GM18909 (cell line): ENCODE results near the gene CHEK2.
"Not testable (repeated sequence)": the region's sequence is repeated elsewhere in the genome, so short reads cannot be mapped to it uniquely, and the experiment has no call there.

Experiments used
- ATAC-seq: cut with Tn5 transposase; IDR thresholded peaks from one replicate; pipeline ENCODE4 v1.9.1; 2021; ENCODE audit warnings: mild to moderate bottlenecking; ENCODE audit not compliant: unreplicated experiment, poor library complexity

CHEK2 gene

GRCh38 chr22:28741785-28742561 lies at the start of gene CHEK2, which contains the start of gene HSCB:
Gene CHEK2 (minus strand): TSS chr22:28741820. CDS start chr22:28734721, 7,099 bp downstream.
Gene HSCB (plus strand): TSS chr22:28742039. CDS start chr22:28742096, 57 bp downstream.
- peak; percentile 91 for ATAC-seq

DNA sequence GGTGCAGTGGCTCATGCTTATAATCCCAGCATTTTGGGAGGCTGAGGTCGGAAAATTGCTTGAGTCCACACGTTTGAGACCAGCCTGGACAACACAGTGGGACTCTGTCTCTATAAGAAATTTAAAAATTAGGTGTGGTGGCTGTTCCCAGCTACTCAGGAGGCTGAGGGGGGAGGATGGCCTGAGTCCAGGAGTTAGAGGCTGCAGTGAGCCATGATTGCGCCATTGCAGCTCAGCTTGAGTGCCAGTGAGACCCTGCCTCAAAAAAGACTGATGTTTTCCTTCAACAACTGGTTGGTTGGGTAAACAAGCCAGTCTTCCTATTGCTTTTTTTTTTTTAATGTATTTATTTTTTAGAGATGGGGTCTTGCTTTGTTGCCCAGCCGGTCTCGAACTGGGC lies 49.5 kb upstream of the CHEK2 start:
- ATAC-seq, result no peak

DNA sequence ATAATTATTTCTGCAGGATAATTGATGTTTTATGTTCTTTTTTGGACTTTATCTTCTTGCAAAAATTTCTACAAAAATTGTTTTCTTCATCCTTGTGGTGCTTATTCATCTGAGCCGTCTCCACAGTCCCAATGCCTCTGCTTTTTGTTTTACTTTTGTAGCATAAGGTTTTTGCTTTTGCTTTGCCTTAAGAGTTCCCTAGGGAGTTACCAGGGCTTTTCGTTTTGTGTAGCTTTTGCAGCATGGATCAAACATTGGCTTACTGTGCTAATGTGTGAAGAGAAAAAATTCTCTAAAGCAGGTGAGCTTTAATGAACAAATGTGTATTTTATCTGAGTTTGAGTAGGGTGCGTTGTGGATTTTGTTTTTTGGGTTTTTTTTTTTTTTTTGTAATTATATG lies 47.0 kb upstream of the CHEK2 start:
- ATAC-seq, result no peak

DNA sequence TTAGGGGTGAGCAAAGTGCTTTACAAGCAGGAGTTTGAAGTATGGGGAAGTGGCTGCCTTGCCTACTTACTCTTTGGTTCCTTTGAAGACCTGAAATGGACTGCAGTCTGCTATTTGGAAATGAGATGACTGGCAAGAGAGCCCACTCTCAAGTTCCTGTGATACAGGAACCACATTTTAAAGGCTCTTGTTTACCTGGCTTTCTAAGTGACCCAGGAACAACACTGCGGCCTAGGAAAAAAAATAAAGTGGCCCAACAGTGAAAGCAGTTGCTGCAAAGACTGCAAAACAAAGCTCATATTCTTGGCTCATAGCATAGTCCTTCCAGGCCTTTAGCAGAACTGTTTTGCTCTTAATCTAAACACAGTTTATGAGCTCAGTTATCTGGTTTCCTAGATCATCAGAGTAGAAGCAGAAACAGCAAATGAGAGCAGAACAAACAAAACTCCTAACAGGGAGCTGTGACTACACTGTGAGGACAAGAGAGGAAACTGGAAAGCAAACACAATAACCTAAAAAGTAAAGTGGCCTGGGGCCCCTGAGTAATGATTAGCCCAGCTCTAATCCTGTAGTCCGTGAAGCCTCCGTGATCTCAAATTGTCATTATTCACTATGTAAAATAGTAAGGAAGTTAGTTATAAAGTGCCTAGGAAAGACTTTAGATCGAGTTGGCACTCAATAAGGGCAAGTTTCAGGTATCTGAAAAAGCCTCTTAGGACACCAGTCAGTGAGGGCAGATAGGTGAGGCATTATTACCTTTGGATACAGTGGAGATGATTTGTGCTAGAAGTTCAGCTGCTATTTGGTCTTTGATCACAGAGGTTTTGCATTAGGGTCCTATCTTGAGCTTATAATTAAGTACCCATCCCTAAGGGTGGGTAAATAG lies 42.4 kb upstream of the CHEK2 start:
- no peak for ATAC-seq

DNA sequence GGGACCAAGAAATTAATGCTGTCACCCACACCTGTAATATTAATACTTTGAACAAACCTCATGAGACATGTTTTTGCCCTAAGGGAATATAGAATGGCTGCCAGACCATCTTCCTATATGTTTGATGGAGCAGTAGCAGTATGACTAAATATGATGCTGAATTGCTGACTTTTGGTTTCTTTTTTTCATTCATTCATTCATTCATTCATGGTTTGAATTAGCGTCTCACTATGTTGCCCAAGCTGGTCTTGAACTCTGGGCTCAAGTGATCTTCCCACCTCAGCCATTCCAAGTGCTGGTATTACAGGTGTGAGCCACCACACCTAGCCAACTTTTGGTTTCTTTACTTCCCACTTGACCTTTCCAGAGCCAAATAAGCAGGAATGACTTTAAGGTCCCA lies 38.7 kb upstream of the CHEK2 start:
- no peak for ATAC-seq

DNA sequence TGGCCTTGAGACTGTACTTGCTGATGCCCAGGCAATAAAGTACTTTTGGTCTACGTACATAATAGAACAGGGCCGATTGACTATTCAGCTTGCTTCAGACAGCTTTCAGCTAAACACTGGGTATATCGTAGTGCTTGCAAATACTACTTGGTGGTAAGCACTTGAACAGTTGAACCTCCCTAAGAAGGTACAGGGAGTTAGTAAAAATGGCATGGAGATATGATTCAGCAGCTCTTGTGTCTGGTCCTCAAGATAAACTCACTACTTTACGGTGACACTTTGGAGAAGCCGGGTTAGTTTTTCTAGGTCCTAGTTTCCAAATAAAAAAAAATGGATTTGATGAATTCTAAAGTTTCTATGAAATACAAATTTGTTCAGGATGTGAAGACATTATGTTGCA lies 38.2 kb upstream of the CHEK2 start:
- ATAC-seq, result no peak

GRCh38 chr22:28774378-28774777 lies 32.8 kb upstream of the CHEK2 start:
- ATAC-seq, result no peak

DNA sequence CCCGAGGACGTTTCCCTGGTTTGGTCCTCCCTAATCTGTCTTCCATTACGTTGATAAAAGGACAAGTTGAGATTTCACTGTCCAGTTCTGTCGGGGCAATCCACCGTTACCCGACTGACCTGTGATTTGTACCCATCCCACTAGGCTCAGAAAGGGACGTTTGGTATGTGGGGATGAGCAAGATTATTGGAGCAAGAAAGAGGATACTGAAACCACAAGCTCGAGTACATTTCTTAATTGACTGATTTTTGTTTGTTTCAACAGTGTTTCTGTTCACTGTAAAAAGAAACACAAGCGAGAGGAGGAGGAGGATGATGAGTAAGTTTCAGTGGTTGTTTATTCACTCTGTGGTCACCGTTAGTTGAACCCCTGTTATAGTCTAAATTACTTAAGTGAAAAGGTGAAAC lies 31.8 kb upstream of the CHEK2 start:
- peak; percentile 18 for ATAC-seq

DNA sequence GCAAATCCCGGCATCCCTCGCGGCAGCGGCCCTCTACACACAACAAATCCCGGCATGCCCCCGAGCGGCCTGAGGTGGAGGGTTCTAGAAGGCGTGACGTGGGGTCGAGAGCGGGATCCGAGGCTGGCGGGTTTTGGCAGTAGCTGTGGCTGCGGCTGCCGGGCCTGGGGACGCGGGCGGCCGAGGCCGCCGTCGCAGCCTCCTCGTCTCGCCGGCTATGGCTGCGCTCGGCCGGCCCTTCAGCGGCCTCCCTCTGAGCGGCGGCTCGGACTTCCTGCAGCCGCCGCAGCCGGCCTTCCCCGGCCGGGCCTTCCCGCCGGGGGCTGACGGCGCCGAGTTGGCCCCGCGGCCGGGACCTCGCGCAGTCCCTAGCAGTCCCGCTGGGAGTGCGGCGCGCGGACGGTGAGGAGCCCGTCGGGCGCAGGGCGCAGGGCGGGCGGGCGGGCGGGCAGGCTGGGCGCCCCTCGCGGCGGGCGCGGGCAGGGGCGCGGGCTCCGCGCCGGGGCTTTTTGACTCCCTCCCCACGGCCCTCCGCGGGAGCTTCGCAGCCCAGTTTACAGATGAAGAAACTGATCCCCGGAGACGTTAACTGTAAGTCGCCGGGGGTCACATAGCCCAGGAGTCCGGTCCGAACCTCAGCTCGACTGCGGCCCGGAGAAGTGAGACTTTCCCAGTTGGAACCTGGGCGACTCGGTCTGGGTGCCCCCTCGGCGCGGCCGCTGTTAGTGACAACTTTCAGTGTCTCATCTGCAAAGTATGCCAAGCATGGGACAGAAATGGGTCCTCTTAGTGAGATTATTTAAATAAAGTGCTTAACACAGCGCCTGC lies 31.2 kb upstream of the CHEK2 start, which contains the start of gene CCDC117:
Gene CCDC117, plus strand, starts transcription at position 63 of the 828 bp plus-strand sequence. Its CDS starts 155 bp downstream, at position 218.
- ATAC-seq, result peak; percentile 93

GRCh38 chr22:28771195-28771791 lies 29.7 kb upstream of the CHEK2 start:
- no peak for ATAC-seq

- ATAC-seq, result no peak
Observed at GRCh38 chr22:28769394-28770085, 27.9 kb upstream of the CHEK2 start.

GRCh38 chr22:28768701-28769393 lies 27.2 kb upstream of the CHEK2 start:
- ATAC-seq, result no peak

- ATAC-seq, result no peak
Observed at GRCh38 chr22:28766628-28767027, 25.0 kb upstream of the CHEK2 start.

DNA sequence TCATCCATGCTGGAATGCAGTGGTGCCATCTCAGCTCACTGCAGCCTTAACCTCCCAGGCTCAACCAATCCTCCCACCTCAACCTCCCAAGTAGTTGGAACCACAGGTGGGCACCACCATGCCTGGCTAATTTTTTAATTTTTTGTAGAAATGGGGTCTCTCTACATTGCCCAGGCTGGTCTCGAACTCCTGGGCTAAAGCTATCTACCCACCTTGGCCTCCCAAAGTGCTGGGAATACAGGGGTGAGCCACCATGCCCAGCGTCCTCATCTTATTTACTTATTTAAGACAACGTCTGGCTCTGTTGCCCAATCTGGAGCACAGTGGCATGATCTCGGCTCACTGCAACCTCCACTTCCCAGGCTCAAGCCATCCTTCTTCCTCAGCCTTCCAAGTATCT lies 20.4 kb upstream of the CHEK2 start:
- ATAC-seq, result not testable (repeated sequence)

DNA sequence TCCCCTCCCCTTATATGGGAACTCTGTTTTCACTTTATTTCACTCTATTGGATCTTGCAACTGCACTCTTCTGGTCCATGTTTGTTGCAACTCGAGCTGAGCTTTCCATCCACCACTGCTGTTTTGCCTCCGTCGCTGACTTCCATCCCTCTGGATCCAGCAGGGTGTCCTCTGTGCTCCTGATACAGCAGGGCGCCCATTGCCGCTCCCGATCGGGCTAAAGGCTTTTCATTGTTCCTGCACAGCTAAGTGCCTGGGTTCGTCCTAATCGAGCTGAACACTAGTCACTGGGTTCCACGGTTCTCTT lies 19.8 kb upstream of the CHEK2 start:
- ATAC-seq, result no peak

DNA sequence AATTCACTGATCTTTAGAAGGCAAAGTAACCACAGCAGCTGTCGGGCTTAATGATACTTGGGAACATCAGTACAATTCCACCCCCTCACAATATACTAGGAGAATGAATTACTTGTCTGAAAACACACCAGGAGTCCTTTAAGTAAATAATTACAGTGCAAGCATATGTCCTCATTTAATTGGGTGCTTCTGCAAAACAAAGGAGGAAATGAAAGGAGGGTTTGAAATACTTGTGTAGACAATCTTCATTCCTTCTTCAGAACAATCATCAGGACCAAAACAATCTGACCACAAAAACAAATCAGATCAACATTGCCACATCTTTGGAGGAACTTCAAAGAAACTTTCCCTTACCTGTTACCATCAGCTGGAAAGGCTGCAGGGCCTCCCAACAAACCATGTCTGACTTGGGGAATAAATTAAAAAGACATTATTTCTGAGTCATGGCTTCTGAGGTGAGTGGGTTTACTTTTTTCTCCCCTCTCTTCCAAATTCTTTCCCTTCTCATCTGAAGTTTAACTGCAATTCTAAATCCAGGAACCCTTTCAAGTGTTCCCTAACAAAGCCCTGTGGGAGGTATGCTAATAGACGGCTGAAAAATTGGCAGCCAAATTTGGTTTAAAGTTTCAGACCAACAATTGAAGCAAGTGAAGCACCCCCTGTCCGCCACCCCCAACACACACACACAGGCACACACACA lies 18.4 kb upstream of the CHEK2 start:
- ATAC-seq, result no peak

- not testable (repeated sequence) for ATAC-seq
Observed at GRCh38 chr22:28754512-28754911, 12.9 kb upstream of the CHEK2 start.

- no peak for ATAC-seq
Observed at GRCh38 chr22:28750471-28750881, 8.9 kb upstream of the CHEK2 start.
